T-helper 17 cell (primary cell): ENCODE results near the gene PTGR3. TPM values are rescaled to one million over a fixed set of nuclear protein-coding genes. Genes with fewer than 3 reads are reported as not detected.

ENCODE experiments used
- ATAC-seq: fragments of 150-1000 bp; cut with Tn5 transposase; 2 replicates; pipeline ENCODE4 v1.10.0; 2021; ENCODE audit warnings: mild to moderate bottlenecking, moderate library complexity
- DNase-seq, 3 donors: peaks; one replicate each; pipeline versions ENCODE4 v3.0.0 to v3.0.0-alpha.2; 2020 to 2021
- H3K9me3 ChIP-seq: one replicate; pipeline ENCODE4 v1.7.0; 2013; ENCODE audit warnings: low read length, mild to moderate bottlenecking; ENCODE audit not compliant: control insufficient read depth, poor library complexity, severe bottlenecking
- H3K27ac Mint-ChIP-seq: one replicate; pipeline ENCODE4 v1.8.0; 2022; ENCODE audit warnings: mild to moderate bottlenecking, moderate library complexity, mixed read lengths
- H3K27me3 Mint-ChIP-seq: one replicate; pipeline ENCODE4 v1.8.0; 2022; ENCODE audit warnings: mixed read lengths
- H3K36me3 Mint-ChIP-seq: one replicate; pipeline ENCODE4 v1.8.0; 2022; ENCODE audit warnings: low read depth, mixed read lengths
- H3K4me1 Mint-ChIP-seq: one replicate; pipeline ENCODE4 v1.8.0; 2022; ENCODE audit warnings: mild to moderate bottlenecking, mixed read lengths
- H3K4me3 Mint-ChIP-seq: one replicate; pipeline ENCODE4 v1.8.0; 2022; ENCODE audit warnings: mild to moderate bottlenecking, moderate library complexity, mixed read lengths
- total RNA-seq, 4 donors: library from RNA in 2 of 4; stranded (reverse) in 2 of 4; gene quantifications; one replicate each; pipeline ENCODE4 v1.2.3 and lab custom pipeline; 2022 to 2026

Gene PTGR3
- total RNA-seq, 2 donors from 2014 or later: 20.8 to 25.1 TPM

- peak; percentile 60 for ATAC-seq
These were observed 38.9 kb upstream of the PTGR3 start for GRCh38 chr18:75247611-75248421.

GRCh38 chr18:75246721-75247610, 38.0 kb upstream of the PTGR3 start:
- Mint-ChIP-seq H3K4me3 (peak overlapping the region; percentile 89), H3K36me3 (no peaks in the 10 kb centered on the region), H3K4me1 (peaks cover 49% of the 10 kb centered on the region), H3K27me3 (no peaks in the 10 kb centered on the region), H3K27ac (peak overlapping the region; percentile 92)
- ATAC-seq (peak; percentile 19), DNase-seq (no peak)
- no peaks in the 10 kb centered on the region for H3K9me3 ChIP-seq

More at GRCh38 chr18:75247611-75248421, 38.9 kb upstream of the PTGR3 start:
- H3K9me3 ChIP-seq: no peaks in the 10 kb centered on the region
- no peaks in the 10 kb centered on the region for H3K27me3 Mint-ChIP-seq
- peaks cover 44% of the 10 kb centered on the region for H3K4me1 Mint-ChIP-seq
- no peaks in the 10 kb centered on the region for H3K36me3 Mint-ChIP-seq
- no peak for DNase-seq
- H3K4me3 Mint-ChIP-seq: peak overlapping the region; percentile 89
- peak overlapping the region; percentile 92 for H3K27ac Mint-ChIP-seq

GRCh38 chr18:75244351-75245313, 35.7 kb upstream of the PTGR3 start:
- no peak for DNase-seq
- Mint-ChIP-seq H3K4me1 (peaks cover 41% of the 10 kb centered on the region), H3K4me3 (no peak overlapping the region), H3K27ac (peak overlapping the region; percentile 92), H3K27me3 (no peaks in the 10 kb centered on the region), H3K36me3 (no peaks in the 10 kb centered on the region)
- no peaks in the 10 kb centered on the region for H3K9me3 ChIP-seq
- peak; percentile 42 for ATAC-seq

- no peaks in the 10 kb centered on the region for H3K9me3 ChIP-seq
- no peak overlapping the region for H3K4me3 Mint-ChIP-seq
- H3K4me1 Mint-ChIP-seq: peaks cover 32% of the 10 kb centered on the region
- no peak overlapping the region for H3K27ac Mint-ChIP-seq
- no peaks in the 10 kb centered on the region for H3K27me3 Mint-ChIP-seq
- ATAC-seq (no peak), DNase-seq (no peak)
- peaks cover 5% of the 10 kb centered on the region for H3K36me3 Mint-ChIP-seq
These were observed 32.8 kb upstream of the PTGR3 start for GRCh38 chr18:75241705-75242104.

GRCh38 chr18:75240433-75240832, 31.5 kb upstream of the PTGR3 start:
- ATAC-seq (no peak), DNase-seq (no peak)
- no peak overlapping the region for H3K4me3 Mint-ChIP-seq
- peak overlapping the region; percentile 4 for H3K27ac Mint-ChIP-seq
- peaks cover 5% of the 10 kb centered on the region for H3K36me3 Mint-ChIP-seq
- H3K9me3 ChIP-seq: no peaks in the 10 kb centered on the region
- H3K4me1 Mint-ChIP-seq: peaks cover 28% of the 10 kb centered on the region
- H3K27me3 Mint-ChIP-seq: no peaks in the 10 kb centered on the region

GRCh38 chr18:75238786-75239185, 29.8 kb upstream of the PTGR3 start:
- H3K4me3 Mint-ChIP-seq: no peak overlapping the region
- no peaks in the 10 kb centered on the region for H3K9me3 ChIP-seq
- peaks cover 27% of the 10 kb centered on the region for H3K4me1 Mint-ChIP-seq
- no peak overlapping the region for H3K27ac Mint-ChIP-seq
- no peaks in the 10 kb centered on the region for H3K27me3 Mint-ChIP-seq
- peaks cover 5% of the 10 kb centered on the region for H3K36me3 Mint-ChIP-seq
- ATAC-seq (no peak), DNase-seq (no peak)

GRCh38 chr18:75238100-75238499, 29.2 kb upstream of the PTGR3 start:
- ATAC-seq: no peak
- Mint-ChIP-seq H3K27ac (peak overlapping the region; percentile 74), H3K27me3 (no peaks in the 10 kb centered on the region), H3K4me3 (no peak overlapping the region), H3K36me3 (peaks cover 5% of the 10 kb centered on the region), H3K4me1 (peaks cover 23% of the 10 kb centered on the region)
- DNase-seq: no peak
- no peaks in the 10 kb centered on the region for H3K9me3 ChIP-seq

- no peaks in the 10 kb centered on the region for H3K27me3 Mint-ChIP-seq
- DNase-seq (no peak), ATAC-seq (no peak)
- H3K9me3 ChIP-seq: no peaks in the 10 kb centered on the region
- H3K4me3 Mint-ChIP-seq: no peak overlapping the region
- peaks cover 5% of the 10 kb centered on the region for H3K36me3 Mint-ChIP-seq
- peaks cover 16% of the 10 kb centered on the region for H3K4me1 Mint-ChIP-seq
- H3K27ac Mint-ChIP-seq: no peak overlapping the region
These were observed 27.0 kb upstream of the PTGR3 start for GRCh38 chr18:75235896-75236295.

GRCh38 chr18:75234901-75235300, 26.0 kb upstream of the PTGR3 start:
- no peaks in the 10 kb centered on the region for H3K9me3 ChIP-seq
- Mint-ChIP-seq H3K27ac (no peak overlapping the region), H3K4me1 (peaks cover 13% of the 10 kb centered on the region), H3K27me3 (no peaks in the 10 kb centered on the region), H3K4me3 (no peak overlapping the region), H3K36me3 (peaks cover 5% of the 10 kb centered on the region)
- ATAC-seq (no peak), DNase-seq (no peak)

GRCh38 chr18:75231053-75231406, 22.1 kb upstream of the PTGR3 start:
- Mint-ChIP-seq H3K36me3 (no peaks in the 10 kb centered on the region), H3K4me1 (peaks cover 18% of the 10 kb centered on the region), H3K27me3 (no peaks in the 10 kb centered on the region), H3K27ac (no peak overlapping the region), H3K4me3 (no peak overlapping the region)
- peak; percentile 37 for ATAC-seq
- no peak for DNase-seq
- H3K9me3 ChIP-seq: no peaks in the 10 kb centered on the region

- no peak overlapping the region for H3K27ac Mint-ChIP-seq
- ATAC-seq (no peak), DNase-seq (no peak)
- no peaks in the 10 kb centered on the region for H3K36me3 Mint-ChIP-seq
- H3K9me3 ChIP-seq: no peaks in the 10 kb centered on the region
- no peaks in the 10 kb centered on the region for H3K27me3 Mint-ChIP-seq
- H3K4me3 Mint-ChIP-seq: no peak overlapping the region
- peaks cover 13% of the 10 kb centered on the region for H3K4me1 Mint-ChIP-seq
These were observed 21.5 kb upstream of the PTGR3 start for GRCh38 chr18:75230163-75231052.

GRCh38 chr18:75229437-75229836, 20.5 kb upstream of the PTGR3 start:
- DNase-seq: no peak
- H3K36me3 Mint-ChIP-seq: no peaks in the 10 kb centered on the region
- peaks cover 13% of the 10 kb centered on the region for H3K4me1 Mint-ChIP-seq
- H3K9me3 ChIP-seq: no peaks in the 10 kb centered on the region
- H3K4me3 Mint-ChIP-seq: no peak overlapping the region
- no peak overlapping the region for H3K27ac Mint-ChIP-seq
- H3K27me3 Mint-ChIP-seq: no peaks in the 10 kb centered on the region
- ATAC-seq: no peak
